ENCODE measurements around the gene NUP93. TPM values are rescaled to one million over a fixed set of nuclear protein-coding genes. Genes with fewer than 3 reads are reported as not detected.

The NUP93 gene
- polyA plus RNA-seq, 1 of the 3 experiments (the other 2 are of a cell fraction), result 43.1 TPM

DNA sequence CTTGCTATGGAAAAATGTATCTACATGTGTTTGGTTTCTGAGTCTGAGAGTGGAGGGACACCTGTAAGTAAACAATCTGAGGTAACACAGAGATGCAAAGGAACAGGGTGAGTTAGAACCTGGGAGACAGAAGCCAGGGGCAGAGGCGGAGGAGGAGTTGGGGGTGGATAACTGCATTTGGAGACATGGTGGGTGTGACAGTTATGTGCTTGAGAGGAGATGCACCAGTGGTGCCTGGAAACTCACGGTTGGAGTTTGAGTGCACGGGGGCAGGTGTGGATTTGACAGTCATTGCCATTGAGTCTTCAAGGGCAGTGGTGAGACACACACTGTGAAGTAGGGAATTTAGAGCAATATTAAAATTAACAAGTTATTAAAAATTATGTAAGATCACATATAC, 6.5 kb downstream of the NUP93 start:
- H3K4me2 ChIP-seq, result no peak overlapping the region
- TF ChIP-seq FOXJ3 (CRISPR knock-in tag; IDR thresholded peaks at IDR 0.05) (no peak), RFX5 (IDR thresholded peaks at IDR 0.05; ENCODE audit: low read length) (no peak), JUND (IDR thresholded peaks at IDR 0.05) (no peak)
- TF ChIP-seq, protein P1, sequence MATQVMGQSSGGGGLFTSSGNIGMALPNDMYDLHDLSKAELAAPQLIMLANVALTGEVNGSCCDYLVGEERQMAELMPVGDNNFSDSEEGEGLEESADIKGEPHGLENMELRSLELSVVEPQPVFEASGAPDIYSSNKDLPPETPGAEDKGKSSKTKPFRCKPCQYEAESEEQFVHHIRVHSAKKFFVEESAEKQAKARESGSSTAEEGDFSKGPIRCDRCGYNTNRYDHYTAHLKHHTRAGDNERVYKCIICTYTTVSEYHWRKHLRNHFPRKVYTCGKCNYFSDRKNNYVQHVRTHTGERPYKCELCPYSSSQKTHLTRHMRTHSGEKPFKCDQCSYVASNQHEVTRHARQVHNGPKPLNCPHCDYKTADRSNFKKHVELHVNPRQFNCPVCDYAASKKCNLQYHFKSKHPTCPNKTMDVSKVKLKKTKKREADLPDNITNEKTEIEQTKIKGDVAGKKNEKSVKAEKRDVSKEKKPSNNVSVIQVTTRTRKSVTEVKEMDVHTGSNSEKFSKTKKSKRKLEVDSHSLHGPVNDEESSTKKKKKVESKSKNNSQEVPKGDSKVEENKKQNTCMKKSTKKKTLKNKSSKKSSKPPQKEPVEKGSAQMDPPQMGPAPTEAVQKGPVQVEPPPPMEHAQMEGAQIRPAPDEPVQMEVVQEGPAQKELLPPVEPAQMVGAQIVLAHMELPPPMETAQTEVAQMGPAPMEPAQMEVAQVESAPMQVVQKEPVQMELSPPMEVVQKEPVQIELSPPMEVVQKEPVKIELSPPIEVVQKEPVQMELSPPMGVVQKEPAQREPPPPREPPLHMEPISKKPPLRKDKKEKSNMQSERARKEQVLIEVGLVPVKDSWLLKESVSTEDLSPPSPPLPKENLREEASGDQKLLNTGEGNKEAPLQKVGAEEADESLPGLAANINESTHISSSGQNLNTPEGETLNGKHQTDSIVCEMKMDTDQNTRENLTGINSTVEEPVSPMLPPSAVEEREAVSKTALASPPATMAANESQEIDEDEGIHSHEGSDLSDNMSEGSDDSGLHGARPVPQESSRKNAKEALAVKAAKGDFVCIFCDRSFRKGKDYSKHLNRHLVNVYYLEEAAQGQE (IDR thresholded peaks at IDR 0.05; ENCODE audit: low read depth, low read length), result no peak
- TF ChIP-seq, protein P2, sequence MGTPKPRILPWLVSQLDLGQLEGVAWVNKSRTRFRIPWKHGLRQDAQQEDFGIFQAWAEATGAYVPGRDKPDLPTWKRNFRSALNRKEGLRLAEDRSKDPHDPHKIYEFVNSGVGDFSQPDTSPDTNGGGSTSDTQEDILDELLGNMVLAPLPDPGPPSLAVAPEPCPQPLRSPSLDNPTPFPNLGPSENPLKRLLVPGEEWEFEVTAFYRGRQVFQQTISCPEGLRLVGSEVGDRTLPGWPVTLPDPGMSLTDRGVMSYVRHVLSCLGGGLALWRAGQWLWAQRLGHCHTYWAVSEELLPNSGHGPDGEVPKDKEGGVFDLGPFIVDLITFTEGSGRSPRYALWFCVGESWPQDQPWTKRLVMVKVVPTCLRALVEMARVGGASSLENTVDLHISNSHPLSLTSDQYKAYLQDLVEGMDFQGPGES (IDR thresholded peaks at IDR 0.05; ENCODE audit: low read depth, low read length), result no peak
- H2AFZ ChIP-seq (ENCODE audit: low read depth), result no peak overlapping the region
- ChIA-PET POLR2A (no interaction called here), CTCF (no interaction called here)
- WGBS (ENCODE audit: low lambda C conversion rate), result 100% methylated on average over 3 of the region's 3 CpGs
- H3K27ac ChIP-seq (ENCODE audit: low read depth in 2 of 2, low read length in 1 of 2), result no peak overlapping the region
- H3K9me3 ChIP-seq, result no peaks in the 10 kb centered on the region
- peaks cover 71% of the 10 kb centered on the region for H3K79me2 ChIP-seq (ENCODE audit: insufficient read depth)
- H3K36me3 ChIP-seq (replicated peaks in 1 of 2; ENCODE audit: control insufficient read depth in 1 of 2, insufficient read depth in 2 of 2, low read length in 1 of 2), result no peaks in the 10 kb centered on the region
- H3K27me3 ChIP-seq (ENCODE audit: insufficient read depth), result no peaks in the 10 kb centered on the region
- peaks cover 8% of the 10 kb centered on the region for H3F3A ChIP-seq (replicated peaks; ENCODE audit: insufficient read depth)
- no peak overlapping the region for H3K9ac ChIP-seq
- H3K9me2 ChIP-seq, result no peaks in the 10 kb centered on the region
- H3K4me1 ChIP-seq (ENCODE audit: control insufficient read depth in 1 of 2, insufficient read depth in 2 of 2, low read depth in 1 of 2, low read length in 1 of 2), result no peaks in the 10 kb centered on the region; a peak in 1 of 4 replicates
- H4K20me1 ChIP-seq (ENCODE audit: insufficient read depth), result 0 out of 2 replicates have a peak, but pooled peaks cover 2% of the 10 kb centered on the region
- no peak overlapping the region for H3K4me3 ChIP-seq (ENCODE audit: low read depth in 2 of 2, low read length in 1 of 2)
- no peak for DNase-seq

DNA sequence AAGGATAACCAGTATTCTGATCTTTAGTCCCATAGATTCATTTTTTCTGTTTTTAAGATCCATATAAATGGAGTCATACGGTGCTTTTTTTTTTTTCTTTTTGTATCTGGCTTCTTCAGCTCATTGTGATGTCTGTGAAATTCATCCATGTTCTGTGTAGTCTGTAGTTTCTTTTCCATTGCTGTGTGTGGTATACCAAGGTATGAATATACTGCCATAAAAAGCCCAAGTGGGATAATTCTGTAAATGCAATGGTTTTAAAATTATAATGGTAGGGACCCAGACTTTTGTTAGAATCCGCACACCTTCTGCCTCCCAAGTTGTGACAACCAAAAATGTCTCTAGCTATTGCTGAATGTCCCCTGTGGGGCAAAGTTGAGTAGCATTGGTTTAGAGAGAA, 7.6 kb downstream of the NUP93 start:
- H3K9me3 ChIP-seq, result no peaks in the 10 kb centered on the region
- ChIA-PET POLR2A (no interaction called here), CTCF (no interaction called here)
- H3K4me2 ChIP-seq, result no peak overlapping the region
- no peak for DNase-seq
- no peak overlapping the region for H3K4me3 ChIP-seq (ENCODE audit: low read depth in 2 of 2, low read length in 1 of 2)
- peaks cover 67% of the 10 kb centered on the region for H3K79me2 ChIP-seq (ENCODE audit: insufficient read depth)
- H3K27ac ChIP-seq (ENCODE audit: low read depth in 2 of 2, low read length in 1 of 2), result no peak overlapping the region
- peaks cover 0 to 10% of the 10 kb centered on the region in 2 experiments; a peak in 3 of 4 replicates for H3K4me1 ChIP-seq (ENCODE audit: control insufficient read depth in 1 of 2, insufficient read depth in 2 of 2, low read depth in 1 of 2, low read length in 1 of 2)
- H3K27me3 ChIP-seq (ENCODE audit: insufficient read depth), result no peaks in the 10 kb centered on the region
- H3K9me2 ChIP-seq, result no peaks in the 10 kb centered on the region
- peaks cover 0 to 3% of the 10 kb centered on the region in 2 experiments for H3K36me3 ChIP-seq (replicated peaks in 1 of 2; ENCODE audit: control insufficient read depth in 1 of 2, insufficient read depth in 2 of 2, low read length in 1 of 2)
- TF ChIP-seq RXRA (IDR thresholded peaks at IDR 0.05; ENCODE audit: borderline replicate concordance, low read depth) (no peak), EP300 (IDR thresholded peaks at IDR 0.05; ENCODE audit: borderline replicate concordance in 1 of 2, low read depth in 1 of 2, low read length in 1 of 2) (no peak), GATA2 (CRISPR knock-in tag; IDR thresholded peaks at IDR 0.05) (no peak), JUND (IDR thresholded peaks at IDR 0.05) (no peak), FOSL2 (IDR thresholded peaks at IDR 0.05; ENCODE audit: borderline replicate concordance, low read depth) (no peak)
- TF ChIP-seq, protein P3, sequence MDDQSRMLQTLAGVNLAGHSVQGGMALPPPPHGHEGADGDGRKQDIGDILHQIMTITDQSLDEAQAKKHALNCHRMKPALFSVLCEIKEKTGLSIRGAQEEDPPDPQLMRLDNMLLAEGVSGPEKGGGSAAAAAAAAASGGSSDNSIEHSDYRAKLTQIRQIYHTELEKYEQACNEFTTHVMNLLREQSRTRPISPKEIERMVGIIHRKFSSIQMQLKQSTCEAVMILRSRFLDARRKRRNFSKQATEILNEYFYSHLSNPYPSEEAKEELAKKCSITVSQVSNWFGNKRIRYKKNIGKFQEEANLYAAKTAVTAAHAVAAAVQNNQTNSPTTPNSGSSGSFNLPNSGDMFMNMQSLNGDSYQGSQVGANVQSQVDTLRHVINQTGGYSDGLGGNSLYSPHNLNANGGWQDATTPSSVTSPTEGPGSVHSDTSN (IDR thresholded peaks at IDR 0.05), result no peak
- H4K20me1 ChIP-seq (ENCODE audit: insufficient read depth), result 0 out of 2 replicates have a peak, but pooled peaks cover 2% of the 10 kb centered on the region
- peaks cover 18% of the 10 kb centered on the region for H3F3A ChIP-seq (replicated peaks; ENCODE audit: insufficient read depth)
- H2AFZ ChIP-seq (ENCODE audit: low read depth), result no peak overlapping the region
- WGBS (ENCODE audit: low lambda C conversion rate), result 97% methylated on average over 2 of the region's 2 CpGs
- H3K9ac ChIP-seq, result no peak overlapping the region
